Measurements from ENCODE around the gene EEF1A2. TPM values are rescaled to one million over a fixed set of nuclear protein-coding genes. Genes with fewer than 3 reads are reported as not detected.

Gene EEF1A2
- polyA plus RNA-seq, 1 donor = 1,049 TPM

GRCh38 chr20:63469713-63470101 lies 29.2 kb downstream of the EEF1A2 start:
- DNase-seq (ENCODE audit: low read depth) = no peak

- DNase-seq (ENCODE audit: low read depth) = no peak
These were observed 29.7 kb downstream of the EEF1A2 start for GRCh38 chr20:63469019-63469712.

GRCh38 chr20:63468421-63468820 lies 30.5 kb downstream of the EEF1A2 start:
- no peak for DNase-seq (ENCODE audit: low read depth)

- no peak for DNase-seq (ENCODE audit: low read depth)
These were observed 31.4 kb downstream of the EEF1A2 start for GRCh38 chr20:63467294-63468083.

GRCh38 chr20:63466861-63467260 lies 32.0 kb downstream of the EEF1A2 start:
- DNase-seq (ENCODE audit: low read depth) = no peak

- no peak for DNase-seq (ENCODE audit: low read depth)
These were observed 32.5 kb downstream of the EEF1A2 start for GRCh38 chr20:63466250-63466825.

GRCh38 chr20:63465380-63466249 lies 33.3 kb downstream of the EEF1A2 start:
- no peak for DNase-seq (ENCODE audit: low read depth)

GRCh38 chr20:63464289-63464635 lies 34.6 kb downstream of the EEF1A2 start:
- no peak for DNase-seq (ENCODE audit: low read depth)

GRCh38 chr20:63463400-63464288 lies 35.2 kb downstream of the EEF1A2 start:
- no peak for DNase-seq (ENCODE audit: low read depth)

- DNase-seq (ENCODE audit: low read depth) = no peak
These were observed 36.6 kb downstream of the EEF1A2 start for GRCh38 chr20:63462244-63462643.

- no peak for DNase-seq (ENCODE audit: low read depth)
These were observed 37.6 kb downstream of the EEF1A2 start for GRCh38 chr20:63461104-63461763.

- no peak for DNase-seq (ENCODE audit: low read depth)
These were observed 39.9 kb downstream of the EEF1A2 start for GRCh38 chr20:63459070-63459380.

- no peak for DNase-seq (ENCODE audit: low read depth)
These were observed 40.5 kb downstream of the EEF1A2 start for GRCh38 chr20:63458170-63459069.

GRCh38 chr20:63457737-63458136 lies 41.1 kb downstream of the EEF1A2 start:
- DNase-seq (ENCODE audit: low read depth) = no peak

GRCh38 chr20:63456429-63457284 lies 42.2 kb downstream of the EEF1A2 start:
- DNase-seq (ENCODE audit: low read depth) = no peak

GRCh38 chr20:63455568-63455859 lies 43.4 kb downstream of the EEF1A2 start:
- no peak for DNase-seq (ENCODE audit: low read depth)

GRCh38 chr20:63454731-63455567 lies 43.9 kb downstream of the EEF1A2 start:
- no peak for DNase-seq (ENCODE audit: low read depth)

Measured in forelimb muscle (tissue), 1 donor.